ENCODE measurements around the gene TMEM238. TPM values are rescaled to one million over a fixed set of nuclear protein-coding genes. Genes with fewer than 3 reads are reported as not detected.

The TMEM238 gene, protein sequence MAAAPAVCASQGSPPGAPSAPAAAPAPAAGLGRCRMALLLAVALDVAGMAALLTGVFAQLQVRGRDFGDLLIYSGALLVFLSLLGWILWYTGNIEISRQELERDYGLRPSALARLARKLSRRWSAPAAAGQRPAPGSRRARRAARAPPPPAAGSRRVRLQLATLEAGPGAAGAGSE
- 11.9 and 16.4 TPM in 2 replicates for total RNA-seq

DNA sequence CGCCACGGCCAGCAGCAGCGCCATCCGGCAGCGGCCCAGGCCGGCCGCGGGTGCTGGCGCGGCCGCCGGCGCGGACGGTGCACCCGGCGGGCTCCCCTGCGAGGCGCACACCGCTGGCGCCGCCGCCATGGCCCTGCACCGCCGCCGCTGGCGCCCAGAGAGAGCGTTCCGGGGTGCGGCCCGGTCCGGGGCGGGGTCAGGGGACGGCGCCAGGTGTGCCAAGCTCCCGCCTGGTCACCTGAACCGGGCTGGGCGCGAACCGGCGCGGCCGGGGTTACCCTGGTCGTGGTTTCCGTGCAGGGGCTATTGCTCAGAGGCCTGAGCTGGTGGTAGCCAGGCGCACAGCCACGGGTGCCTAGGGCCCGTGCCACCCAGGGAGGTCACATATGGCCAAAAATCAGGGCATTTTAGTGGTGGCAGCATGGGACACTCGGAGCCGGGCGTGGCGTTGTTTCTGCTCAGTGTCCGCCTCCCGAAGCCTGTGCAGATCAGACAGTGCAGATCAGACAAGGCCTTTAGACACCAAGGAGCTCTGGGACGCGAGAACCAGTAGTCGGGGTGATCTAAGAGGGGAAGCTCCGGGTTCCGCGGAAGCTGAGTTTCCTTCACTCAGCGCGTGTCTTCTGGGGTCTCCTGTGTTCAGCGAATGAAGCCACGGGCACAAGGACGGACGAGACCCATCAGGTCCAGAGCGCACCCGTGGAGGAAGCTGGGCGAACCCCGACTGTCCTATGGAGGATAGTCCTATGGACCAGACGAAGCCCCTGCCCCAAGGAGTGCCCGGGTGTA lies at the start of gene TMEM238:
TSS of gene TMEM238 (minus strand) at position 162 of the 789 bp plus-strand sequence. CDS start at position 129, 33 bp downstream.

DNA sequence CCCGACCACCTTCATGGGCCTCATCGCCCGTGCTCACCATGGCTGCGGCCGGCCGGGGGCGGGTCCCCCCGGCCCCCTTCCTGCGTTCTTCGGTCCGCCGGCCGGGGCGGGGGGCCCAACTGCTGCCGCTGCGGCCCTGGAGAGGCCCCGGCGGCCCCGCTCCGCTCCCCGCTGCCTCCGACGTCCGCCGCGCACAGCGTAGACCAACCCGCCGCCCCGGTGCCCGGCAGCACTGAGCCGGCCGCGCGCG lies 23.4 kb upstream of the TMEM238 start, which contains the start of gene UBE2S:
TSS of gene UBE2S (minus strand) at position 239 of the 250 bp plus-strand sequence. CDS start at position 40, 199 bp downstream.

DNA sequence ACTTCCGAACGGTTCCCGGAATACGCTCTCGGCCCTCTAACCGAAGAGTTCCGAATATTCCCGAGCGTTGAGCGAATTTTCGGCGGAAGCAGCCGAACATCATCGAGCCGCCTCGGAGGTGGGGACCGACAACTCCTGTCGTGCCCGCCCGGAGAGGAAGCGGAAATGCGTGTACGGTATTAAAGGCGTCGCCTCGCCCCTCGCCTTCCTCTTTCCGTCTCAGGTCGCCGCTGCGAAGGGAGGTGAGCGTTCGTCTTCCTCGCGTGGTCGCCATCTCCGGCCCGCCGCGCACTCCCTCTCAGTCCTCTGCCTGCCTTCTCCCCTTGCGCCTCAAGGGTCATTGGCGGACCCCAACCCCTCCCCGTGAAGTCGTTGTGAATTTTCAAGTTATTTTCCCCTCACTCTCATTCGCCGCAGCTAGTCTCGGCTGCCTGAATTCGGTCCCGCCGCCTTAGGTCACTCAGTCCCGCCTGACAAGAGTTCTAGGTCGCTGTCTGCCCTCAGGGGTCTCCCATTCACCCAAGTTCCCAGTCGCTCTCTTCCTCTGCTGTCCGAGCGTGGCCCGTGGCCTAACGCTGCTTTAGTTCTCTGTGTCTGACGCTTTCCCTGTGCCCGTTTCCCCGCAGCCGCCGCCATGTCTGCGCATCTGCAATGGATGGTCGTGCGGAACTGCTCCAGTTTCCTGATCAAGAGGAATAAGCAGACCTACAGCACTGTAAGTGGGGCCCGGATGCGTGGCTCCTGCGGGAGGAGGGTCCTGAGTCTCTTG lies 1.8 kb upstream of the TMEM238 start, which contains the start of gene RPL28:
TSS of gene RPL28 (plus strand) at position 209 of the 769 bp plus-strand sequence. CDS start at position 635, 426 bp downstream.

DNA sequence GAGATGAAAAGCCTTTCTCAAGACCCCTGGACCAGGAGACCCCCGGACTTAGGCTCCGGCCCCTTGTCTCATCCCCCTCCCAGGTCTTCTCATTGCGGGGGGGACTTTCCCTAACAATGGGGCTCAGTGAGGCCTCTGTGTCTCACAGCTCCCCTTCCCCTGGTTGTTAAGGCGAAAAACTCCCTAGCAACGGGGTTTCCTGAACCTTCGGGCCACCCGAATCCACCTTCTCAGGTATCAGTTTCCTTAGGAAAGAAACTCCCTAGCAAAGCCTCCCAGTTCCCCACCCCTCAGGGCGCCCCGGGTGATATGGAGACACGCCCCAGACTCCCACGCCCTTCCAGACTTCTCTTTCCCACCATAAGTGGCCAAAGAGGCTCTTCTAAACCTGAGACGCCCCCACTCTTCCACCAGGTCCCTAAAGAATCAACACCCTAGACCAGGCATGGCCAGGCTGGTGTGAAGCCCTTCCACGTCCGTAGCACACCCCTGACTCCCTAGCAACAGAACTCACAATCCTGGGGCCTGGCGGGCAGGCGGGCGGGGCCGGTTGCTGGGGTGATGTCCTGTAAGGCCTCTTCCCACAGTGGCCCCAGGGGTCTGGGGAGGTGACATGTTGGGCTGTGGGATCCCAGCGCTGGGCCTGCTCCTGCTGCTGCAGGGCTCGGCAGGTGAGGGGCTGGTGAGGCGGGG lies 7.7 kb downstream of the TMEM238 start, which contains the start of gene TMEM190:
TSS of gene TMEM190 (plus strand) at position 586 of the 693 bp plus-strand sequence. CDS start at position 614, 28 bp downstream.

DNA sequence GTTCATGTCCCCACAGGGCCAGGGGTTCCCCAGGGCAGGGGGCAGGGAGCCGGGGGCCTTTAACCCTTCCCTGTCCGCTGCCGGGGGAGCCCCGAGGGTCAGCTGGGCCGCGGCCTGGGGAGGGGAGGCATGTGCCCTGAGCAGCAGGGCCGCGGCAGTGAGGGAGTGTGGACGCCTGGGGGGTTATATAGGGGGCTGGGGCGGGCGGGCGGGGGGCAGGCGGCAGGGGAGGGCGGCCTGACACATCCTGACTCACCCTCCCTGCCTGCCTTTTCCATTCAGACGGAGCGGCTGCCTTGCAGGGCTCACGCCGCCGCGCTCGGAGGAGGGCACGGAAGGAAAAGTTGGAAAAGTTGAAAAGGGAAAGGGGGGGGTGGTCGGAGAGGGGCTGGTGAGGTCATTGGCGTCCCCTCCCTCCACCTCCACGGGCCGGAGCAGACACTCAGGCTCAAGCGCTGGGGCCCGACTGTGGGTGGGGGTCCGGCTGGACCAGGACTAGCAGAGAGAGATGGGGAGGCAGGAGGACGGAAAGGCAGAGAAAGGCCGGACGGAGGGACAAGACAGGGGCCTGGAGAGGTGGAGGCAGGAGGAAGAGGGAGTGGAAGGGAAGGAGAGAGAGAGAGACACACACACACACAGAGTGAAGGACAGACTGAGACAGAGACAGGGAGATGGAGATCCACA lies 13.6 kb downstream of the TMEM238 start, which contains the start of gene IL11:
TSS of gene IL11 (minus strand) at position 159 of the 684 bp plus-strand sequence. CDS start at position 6, 153 bp downstream.

DNA sequence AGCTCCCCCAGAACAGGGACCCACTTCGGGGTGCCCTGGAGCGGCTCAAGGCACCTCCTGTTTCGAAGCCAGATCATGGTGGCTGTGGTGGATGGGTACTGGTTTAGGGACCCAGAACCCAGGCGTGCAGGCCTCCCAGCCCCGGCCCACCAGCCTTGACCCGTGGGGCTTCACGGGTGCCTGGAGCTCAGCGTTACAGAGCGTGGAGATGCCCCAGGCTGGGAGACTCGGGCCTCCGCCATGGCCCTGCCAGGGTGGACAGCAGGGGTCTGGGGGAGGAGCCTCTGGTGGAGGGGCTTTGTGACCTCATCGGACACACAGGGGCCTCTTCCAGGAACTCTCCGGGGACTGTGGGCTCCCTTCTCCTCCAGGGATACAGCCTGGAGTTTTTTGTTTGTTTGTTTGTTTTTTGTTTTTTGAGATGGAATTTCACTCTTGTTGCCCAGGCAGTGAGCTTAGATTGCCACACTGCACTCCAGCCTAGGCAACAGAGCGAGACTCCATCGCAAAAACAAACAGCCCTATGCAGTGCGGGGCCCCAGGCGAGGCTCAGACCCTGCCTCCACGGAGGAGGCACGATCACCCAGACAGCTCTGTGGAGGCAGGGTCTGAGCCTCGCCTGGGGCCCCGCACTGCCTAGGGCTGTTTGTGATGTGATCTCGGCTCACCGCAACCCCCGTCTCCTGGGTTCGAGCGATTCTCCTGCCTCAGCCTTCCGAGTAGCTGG lies 20.9 kb downstream of the TMEM238 start, which contains the start of gene GARIN5B:
TSS of gene GARIN5B (minus strand) at position 271 of the 727 bp plus-strand sequence. CDS start at position 77, 194 bp downstream.

DNA sequence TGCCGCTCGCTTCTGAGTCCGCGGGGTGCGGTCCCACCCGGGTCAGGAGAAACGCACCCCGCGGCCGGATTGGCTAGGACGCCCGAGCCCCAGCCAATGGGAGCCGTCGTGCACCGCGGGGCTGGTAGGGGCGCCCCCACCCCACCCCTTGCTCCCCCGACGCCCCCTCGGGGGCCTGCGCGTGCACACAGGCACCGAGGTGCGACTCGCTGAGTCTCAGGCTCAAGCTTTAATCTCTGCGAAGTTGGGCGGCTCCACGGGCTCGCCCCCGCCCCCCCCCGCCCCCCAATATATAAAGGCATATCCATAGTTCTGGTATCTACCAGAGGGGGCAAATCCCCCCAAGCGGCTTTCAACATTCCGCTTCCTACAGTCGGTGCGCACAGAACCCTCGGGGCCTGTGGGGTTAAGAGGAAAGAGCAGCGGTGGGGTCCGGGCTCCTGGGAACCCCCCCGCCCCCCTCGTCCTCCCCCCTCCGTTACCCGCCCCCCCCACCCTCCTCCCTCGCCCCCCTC lies 29.3 kb downstream of the TMEM238 start, which contains the start of gene COX6B2:
TSS of gene COX6B2 (minus strand) at position 22 of the 515 bp plus-strand sequence. CDS start 198 bp downstream, outside the sequence.

DNA sequence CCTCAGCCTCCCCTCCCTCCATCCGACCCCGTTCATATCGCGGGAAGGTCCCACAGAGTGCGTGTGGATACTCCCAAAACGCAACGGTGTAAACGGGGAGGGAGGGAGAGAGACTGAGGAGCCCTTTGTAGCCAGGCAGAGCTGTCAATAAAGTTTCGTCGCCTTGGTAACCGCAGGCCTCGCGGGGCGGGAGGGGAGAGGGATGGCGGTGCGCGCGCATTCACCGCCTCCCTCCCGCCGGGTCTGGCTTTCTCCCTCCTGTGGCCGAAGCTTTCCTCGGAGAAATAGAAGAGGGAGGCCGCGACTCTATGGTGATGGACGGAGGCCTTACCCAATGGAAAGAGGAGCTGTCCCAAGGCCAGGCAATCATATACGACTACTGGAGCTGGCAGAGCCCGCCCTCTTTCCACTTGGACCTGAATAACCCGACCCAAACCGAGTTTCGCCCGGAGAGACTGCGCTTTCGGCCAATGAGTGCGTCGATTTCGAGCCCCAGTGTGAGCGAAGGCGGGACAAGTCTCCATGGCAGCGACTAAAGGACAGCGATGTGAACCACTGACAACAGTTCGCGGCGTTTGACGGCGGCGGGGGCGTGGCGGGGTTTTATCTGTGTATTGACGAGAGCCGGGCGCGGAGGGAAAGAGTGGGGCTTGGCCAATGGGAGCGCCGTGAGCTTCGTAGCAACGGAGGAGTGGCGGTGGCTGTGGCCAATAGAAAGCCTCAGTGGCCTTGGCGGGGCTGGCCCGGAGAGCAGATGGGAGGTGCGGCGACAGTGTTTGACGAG lies 44.8 kb downstream of the TMEM238 start, which contains the start of gene KMT5C:
TSS of gene KMT5C (plus strand) at position 772 of the 784 bp plus-strand sequence. CDS start 2,061 bp downstream, outside the sequence.

Other genes starting within 250 kb of the TMEM238 start
- gene TNNT1, start 235.1 kb downstream of the TMEM238 start, total RNA-seq = 44.4 and 145 TPM in 2 replicates
- 2.6 and 4.0 TPM in 2 replicates for gene TNNI3, start 226.6 kb downstream of the TMEM238 start, total RNA-seq
- gene DNAAF3, start 217.7 kb downstream of the TMEM238 start, total RNA-seq = 0.23 and 1.3 TPM in 2 replicates
- gene SYT5, start 204.0 kb downstream of the TMEM238 start, total RNA-seq = 0.04 and 2.2 TPM in 2 replicates
- gene PTPRH, start 174.8 kb downstream of the TMEM238 start, total RNA-seq = 0.08 and 0.57 TPM in 2 replicates
- 0.95 and 1.6 TPM in 2 replicates for gene TMEM86B, start 155.5 kb downstream of the TMEM238 start, total RNA-seq
- 33.8 and 38.8 TPM in 2 replicates for gene PPP6R1, start 125.3 kb downstream of the TMEM238 start, total RNA-seq
- gene HSPBP1, start 104.2 kb downstream of the TMEM238 start, total RNA-seq = 41.6 and 79.3 TPM in 2 replicates
- gene BRSK1, start 100.3 kb downstream of the TMEM238 start, total RNA-seq = 1.7 and 2.3 TPM in 2 replicates
- gene TMEM150B, start 59.0 kb downstream of the TMEM238 start, total RNA-seq = not detected in 2 replicates
- gene KMT5C, start 44.4 kb downstream of the TMEM238 start, total RNA-seq = 6.9 and 11.9 TPM in 2 replicates
- 0.42 and 0.55 TPM in 2 replicates for gene COX6B2, start 29.6 kb downstream of the TMEM238 start, total RNA-seq
- gene GARIN5B, start 21.0 kb downstream of the TMEM238 start, total RNA-seq = not detected in 2 replicates
- gene IL11, start 13.8 kb downstream of the TMEM238 start, total RNA-seq = 2.9 and 7.0 TPM in 2 replicates
- gene TMEM190, start 7.5 kb downstream of the TMEM238 start, total RNA-seq = not detected in 2 replicates
- 297 and 300 TPM in 2 replicates for gene RPL28, start 1.6 kb upstream of the TMEM238 start, total RNA-seq
- gene UBE2S, start 23.5 kb upstream of the TMEM238 start, total RNA-seq = 107 and 271 TPM in 2 replicates
- not detected in 2 replicates for gene SHISA7, start 59.0 kb upstream of the TMEM238 start, total RNA-seq
- 132 and 147 TPM in 2 replicates for gene ISOC2, start 77.3 kb upstream of the TMEM238 start, total RNA-seq
- gene C19orf85, start 80.5 kb upstream of the TMEM238 start, total RNA-seq = not detected in 2 replicates
- gene ZNF628, start 92.3 kb upstream of the TMEM238 start, total RNA-seq = 8.6 and 15.3 TPM in 2 replicates
- 12.7 and 16.3 TPM in 2 replicates for gene NAT14, start 100.9 kb upstream of the TMEM238 start, total RNA-seq
- gene SSC5D, start 104.1 kb upstream of the TMEM238 start, total RNA-seq = 0.31 TPM in 1 of 2 replicates, not detected in the other
- not detected in 2 replicates for gene SBK2, start 152.8 kb upstream of the TMEM238 start, total RNA-seq
- not detected in 2 replicates for gene SBK3, start 161.3 kb upstream of the TMEM238 start, total RNA-seq
- gene ZNF579, start 196.6 kb upstream of the TMEM238 start, total RNA-seq = 4.7 and 6.6 TPM in 2 replicates
- 6.9 and 7.9 TPM in 2 replicates for gene FIZ1, start 215.2 kb upstream of the TMEM238 start, total RNA-seq
- gene ZNF524, start 216.0 kb upstream of the TMEM238 start, total RNA-seq = 20.2 and 24.9 TPM in 2 replicates
- 2.7 and 3.7 TPM in 2 replicates for gene ZNF865, start 221.4 kb upstream of the TMEM238 start, total RNA-seq
- gene ZNF784, start 240.3 kb upstream of the TMEM238 start, total RNA-seq = 2.3 and 3.2 TPM in 2 replicates